ENCODE data around the gene MAPK7.
A peak's percentile ranks its signal among the peaks of the same experiment; 100 is the strongest.

The MAPK7 gene

GRCh38 chr17:19359151-19359550 is 19.1 kb upstream of the MAPK7 start:
- no peak overlapping the region for H3K4me3 ChIP-seq (ENCODE audit: low read depth, low read length)
- TF ChIP-seq CTCF (IDR thresholded peaks at IDR 0.05; ENCODE audit: insufficient read depth, low read length, missing control alignments), result no peak
- POLR2A ChIA-PET, result no interaction called here
- CTCF ChIA-PET, result interaction anchor here (1.4 to 14.4 kb wide), 4 partner anchors 11 to 404 kb away, joined by 4 to 293 read pairs (median 4); no protein-coding TSS in a partner anchor
- DNase-seq (ENCODE audit: low read depth, low spot score), result no peak

DNA sequence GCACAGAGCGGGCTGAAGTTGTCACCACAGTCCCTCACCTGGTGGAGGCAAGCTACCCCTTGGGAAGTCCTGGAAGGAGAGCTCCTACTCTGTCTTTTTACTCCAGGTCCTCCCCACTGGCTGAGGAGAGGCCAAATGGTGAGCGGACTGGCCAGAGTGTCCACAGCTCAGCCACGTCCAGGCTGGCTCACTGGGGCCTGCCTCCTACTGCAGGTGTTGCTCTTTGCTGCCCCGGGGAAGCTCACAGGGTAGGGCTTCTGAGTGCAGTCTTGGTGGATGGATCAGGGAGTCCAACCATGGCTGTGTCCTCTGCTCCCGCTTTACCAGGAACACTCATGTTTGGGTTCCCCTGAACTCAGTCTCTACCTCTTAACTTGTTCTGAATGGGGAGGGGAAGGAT is 18.4 kb upstream of the MAPK7 start:
- H3K4me3 ChIP-seq (ENCODE audit: low read depth, low read length), result no peak overlapping the region
- DNase-seq (ENCODE audit: low read depth, low spot score), result no peak
- TF ChIP-seq CTCF (IDR thresholded peaks at IDR 0.05; ENCODE audit: insufficient read depth, low read length, missing control alignments), result no peak
- CTCF ChIA-PET, result interaction anchor here (1.4 to 14.4 kb wide), 3 partner anchors 11 to 403 kb away, joined by 4 to 293 read pairs (median 4); no protein-coding TSS in a partner anchor
- POLR2A ChIA-PET, result no interaction called here

- CTCF ChIA-PET, result interaction anchor here (3.1 to 14.4 kb wide), 2 partner anchors 18 to 86 kb away, joined by 42 to 293 read pairs; partner anchors contain the start of gene MAPK7
- H3K4me3 ChIP-seq (ENCODE audit: low read depth, low read length), result no peak overlapping the region
- TF ChIP-seq CTCF (IDR thresholded peaks at IDR 0.05; ENCODE audit: insufficient read depth, low read length, missing control alignments), result no peak
- DNase-seq (ENCODE audit: low read depth, low spot score), result no peak
- POLR2A ChIA-PET, result interaction anchor here (0.7 kb wide), 1 partner anchor 17 kb away, joined by 3 read pairs; no protein-coding TSS in a partner anchor
These were observed 17.5 kb upstream of the MAPK7 start for GRCh38 chr17:19360772-19361171.

DNA sequence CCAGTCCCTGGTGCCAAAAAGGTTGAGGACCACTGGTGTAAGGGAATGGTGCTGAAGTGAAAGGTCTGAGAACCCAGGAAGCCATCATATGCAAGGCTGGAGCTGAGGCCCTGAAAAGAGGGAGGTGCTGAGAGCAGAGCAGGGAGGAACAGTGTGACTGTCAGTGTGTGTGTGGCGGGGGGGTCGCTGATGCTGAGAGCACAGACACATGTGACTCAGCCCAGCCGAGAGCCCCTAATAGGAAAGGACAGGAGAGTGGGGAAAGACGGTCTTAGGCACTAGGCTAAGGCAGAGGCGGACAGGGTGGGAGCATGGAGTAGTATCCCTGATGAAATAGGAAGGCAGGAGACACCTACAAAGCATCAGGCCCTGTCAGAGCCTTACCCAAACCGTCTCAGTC is 17.0 kb upstream of the MAPK7 start:
- no peak for DNase-seq (ENCODE audit: low read depth, low spot score)
- TF ChIP-seq CTCF (IDR thresholded peaks at IDR 0.05; ENCODE audit: insufficient read depth, low read length, missing control alignments), result no peak
- CTCF ChIA-PET, result interaction anchor here (2.5 to 14.4 kb wide), 5 partner anchors 18 to 409 kb away, joined by 11 to 293 read pairs (median 42); partner anchors contain the start of gene MAPK7
- peak overlapping the region; percentile 90 for H3K4me3 ChIP-seq (ENCODE audit: low read depth, low read length)
- POLR2A ChIA-PET, result no interaction called here

- ChIA-PET POLR2A (interaction anchor here (1.7 to 2.0 kb wide), 3 partner anchors 8 to 86 kb away, joined by 8 to 18 read pairs (median 9); partner anchors contain the start of gene MAPK7), CTCF (interaction anchor here (1.4 to 14.4 kb wide), 16 partner anchors 10 to 408 kb away, joined by 3 to 293 read pairs (median 13); partner anchors contain the start of genes MAPK7 and MFAP4)
- no peak for TF ChIP-seq CTCF (IDR thresholded peaks at IDR 0.05; ENCODE audit: insufficient read depth, low read length, missing control alignments)
- no peak for DNase-seq (ENCODE audit: low read depth, low spot score)
- peak overlapping the region; percentile 90 for H3K4me3 ChIP-seq (ENCODE audit: low read depth, low read length)
These were observed 16.4 kb upstream of the MAPK7 start for GRCh38 chr17:19361944-19362276.

GRCh38 chr17:19362277-19363113 is 15.8 kb upstream of the MAPK7 start, which contains the start of gene B9D1:
B9D1 (minus strand) TSS chr17:19362723; CDS start chr17:19362569, 154 bp downstream.
- TF ChIP-seq CTCF (IDR thresholded peaks at IDR 0.05; ENCODE audit: insufficient read depth, low read length, missing control alignments), result peak; percentile 93
- ChIA-PET POLR2A (interaction anchor here (0.5 to 2.0 kb wide), 6 partner anchors 8 to 400 kb away, joined by 3 to 18 read pairs (median 6); partner anchors contain the start of gene MAPK7), CTCF (interaction anchor here (0.8 to 14.4 kb wide), 60 partner anchors 8 to 450 kb away, joined by 3 to 293 read pairs (median 6); partner anchors contain the start of genes MAPK7, MFAP4 and SLC47A1)
- no peak for DNase-seq (ENCODE audit: low read depth, low spot score)
- peak within 1 kb of the TSS; percentile 90 for H3K4me3 ChIP-seq (ENCODE audit: low read depth, low read length)
